PC-9 (cell line): ENCODE measurements around the gene SNX11.

Source experiments
- EZH2 ChIP-seq: fragments of 200-600 bp; sonication (generic); IDR thresholded peaks from 2 replicates; pipeline ENCODE4 v1.8.0; 2017; ENCODE audit warnings: antibody characterized with exemption, low read depth
- TF ChIP-seq, protein P1 (sequence below): fragments of 200-600 bp; sonication (generic); conservative IDR thresholded peaks from 2 replicates; pipeline ENCODE4 v1.6.1; 2017; ENCODE audit warnings: mixed run types, antibody characterized with exemption, mild to moderate bottlenecking, moderate library complexity

DNA sequence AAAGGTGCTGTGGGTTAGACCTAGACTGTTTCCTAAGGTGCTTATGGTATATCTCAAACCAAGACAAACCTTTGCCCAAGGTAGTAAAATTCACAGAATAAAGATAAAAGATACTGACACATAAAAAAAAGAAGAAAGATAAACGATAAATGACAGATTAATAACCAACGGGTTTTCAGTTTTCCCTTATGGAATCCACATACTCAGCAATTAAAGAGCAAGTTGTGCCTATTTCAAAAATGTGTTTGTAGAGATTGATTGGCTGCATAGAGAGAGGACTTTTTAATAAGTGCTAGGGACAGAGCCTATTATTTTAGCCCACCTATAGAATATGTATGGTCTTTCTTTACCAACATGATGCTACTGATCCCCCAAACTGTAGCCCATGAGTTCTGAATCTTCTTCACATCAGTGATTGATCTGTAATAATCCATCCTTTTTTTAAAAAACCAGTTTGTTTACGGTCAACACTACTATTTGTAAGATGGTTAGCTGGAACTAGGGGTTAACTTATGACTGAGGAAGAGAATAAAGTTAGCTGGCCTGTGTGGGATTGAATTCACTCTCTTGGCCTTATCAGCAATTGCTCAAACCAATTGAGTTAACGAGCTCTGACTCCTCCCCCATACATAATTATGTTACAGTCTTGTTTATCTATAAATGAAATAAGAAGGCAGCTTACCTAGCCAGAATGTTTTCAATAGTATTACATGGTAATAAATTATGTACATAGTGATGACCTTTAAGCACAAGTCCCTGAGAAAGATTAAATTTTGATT is 53.8 kb downstream of the SNX11 start:
- TF ChIP-seq, protein P1, sequence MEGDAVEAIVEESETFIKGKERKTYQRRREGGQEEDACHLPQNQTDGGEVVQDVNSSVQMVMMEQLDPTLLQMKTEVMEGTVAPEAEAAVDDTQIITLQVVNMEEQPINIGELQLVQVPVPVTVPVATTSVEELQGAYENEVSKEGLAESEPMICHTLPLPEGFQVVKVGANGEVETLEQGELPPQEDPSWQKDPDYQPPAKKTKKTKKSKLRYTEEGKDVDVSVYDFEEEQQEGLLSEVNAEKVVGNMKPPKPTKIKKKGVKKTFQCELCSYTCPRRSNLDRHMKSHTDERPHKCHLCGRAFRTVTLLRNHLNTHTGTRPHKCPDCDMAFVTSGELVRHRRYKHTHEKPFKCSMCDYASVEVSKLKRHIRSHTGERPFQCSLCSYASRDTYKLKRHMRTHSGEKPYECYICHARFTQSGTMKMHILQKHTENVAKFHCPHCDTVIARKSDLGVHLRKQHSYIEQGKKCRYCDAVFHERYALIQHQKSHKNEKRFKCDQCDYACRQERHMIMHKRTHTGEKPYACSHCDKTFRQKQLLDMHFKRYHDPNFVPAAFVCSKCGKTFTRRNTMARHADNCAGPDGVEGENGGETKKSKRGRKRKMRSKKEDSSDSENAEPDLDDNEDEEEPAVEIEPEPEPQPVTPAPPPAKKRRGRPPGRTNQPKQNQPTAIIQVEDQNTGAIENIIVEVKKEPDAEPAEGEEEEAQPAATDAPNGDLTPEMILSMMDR, result no peak
- TF ChIP-seq EZH2, result no peak
